Right atrium auricular region (tissue), 2 donors: Measurements from ENCODE around the gene ITGB3. TPM values are rescaled to one million over a fixed set of nuclear protein-coding genes. Genes with fewer than 3 reads are reported as not detected.
A peak's percentile ranks its signal among the peaks of the same experiment; 100 is the strongest.

Experiments
- DNase-seq: peaks from one replicate; pipeline ENCODE4 v3.0.0-alpha.2; 2019; ENCODE audit warnings: low spot score
- H3K27ac ChIP-seq, 2 donors: fragments of 200-600 bp; sonication (generic); 1 replicate in 1 of 2; 2 replicates in 1 of 2; pipeline ENCODE4 v1.5.1; 2016 to 2019
- H3K27me3 ChIP-seq, 2 donors: fragments of 200-600 bp; sonication (generic); one replicate each; pipeline versions ENCODE4 v1.5.1 to v1.6.0; 2017 to 2019
- H3K36me3 ChIP-seq: fragments of 200-600 bp; sonication (generic); one replicate; pipeline ENCODE4 v1.5.1; 2016
- H3K4me1 ChIP-seq, 2 donors: fragments of 200-600 bp; sonication (generic); one replicate each; pipeline versions ENCODE4 v1.5.1 to v1.6.0; 2017 to 2019
- H3K4me3 ChIP-seq, 2 donors: fragments of 200-600 bp; sonication (generic); 1 replicate in 1 of 2; 2 replicates in 1 of 2; pipeline ENCODE4 v1.5.1; 2017 to 2019; ENCODE audit warnings: mild to moderate bottlenecking in 1 of 2, moderate library complexity in 1 of 2
- H3K9me3 ChIP-seq, 2 donors: fragments of 200-600 bp; sonication (generic); one replicate each; pipeline ENCODE4 v1.5.1; 2019
- CTCF ChIP-seq, 2 donors: fragments of 200-600 bp; sonication (generic); IDR thresholded peaks; one replicate each; pipeline ENCODE4 v1.5.1; 2019; ENCODE audit warnings: antibody characterized with exemption in 2 of 2
- total RNA-seq, 2 donors: library from RNA; depleted of rRNA; stranded (reverse); fragments of >200 nt; gene quantifications; one replicate each; pipeline ENCODE4 v1.1.0, GENCODE V29; 2016

Gene ITGB3
- total RNA-seq, 2 donors from 2014 or later, result 3.0 to 13.6 TPM

- no peaks in the 10 kb centered on the region for H3K27me3 ChIP-seq
Observed at GRCh38 chr17:47301161-47301560, 47.5 kb downstream of the ITGB3 start.

DNA sequence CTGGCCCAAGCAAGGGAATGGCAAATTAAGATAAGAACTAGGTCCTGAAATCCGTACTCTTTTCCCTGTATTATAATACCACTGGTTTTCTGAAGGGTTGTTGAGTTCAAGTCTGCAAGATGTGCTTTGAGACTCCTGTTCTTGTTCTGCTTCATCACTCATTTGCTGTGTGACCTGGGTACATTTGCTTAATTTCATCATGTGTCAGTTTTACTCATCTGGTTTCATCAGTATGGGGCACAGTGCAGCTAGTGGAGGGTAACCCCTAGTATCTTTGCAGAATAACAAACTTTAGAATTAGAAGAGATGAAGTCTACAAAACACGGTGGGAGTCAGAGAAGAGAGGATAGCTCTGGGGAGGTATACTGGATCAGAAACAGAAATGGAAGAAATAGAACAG lies 48.2 kb downstream of the ITGB3 start:
- Histone ChIP-seq H3K4me1 (peaks cover 0 to 11% of the 10 kb centered on the region in 2 donors), H3K27ac (no peak overlapping the region), H3K9me3 (no peaks in the 10 kb centered on the region), H3K4me3 (no peak overlapping the region), H3K36me3 (peaks cover 72% of the 10 kb centered on the region), H3K27me3 (no peaks in the 10 kb centered on the region)
- no peak for DNase-seq
- no peak for TF ChIP-seq CTCF (IDR thresholded peaks at IDR 0.05)

More at GRCh38 chr17:47301161-47301560, 47.5 kb downstream of the ITGB3 start:
- H3K27ac ChIP-seq, result no peak overlapping the region
- peaks cover 68% of the 10 kb centered on the region for H3K36me3 ChIP-seq
- DNase-seq, result no peak
- no peaks in the 10 kb centered on the region for H3K9me3 ChIP-seq
- no peak overlapping the region for H3K4me3 ChIP-seq
- TF ChIP-seq CTCF (IDR thresholded peaks at IDR 0.05), result no peak
- H3K4me1 ChIP-seq, result peaks cover 0 to 11% of the 10 kb centered on the region in 2 donors

DNA sequence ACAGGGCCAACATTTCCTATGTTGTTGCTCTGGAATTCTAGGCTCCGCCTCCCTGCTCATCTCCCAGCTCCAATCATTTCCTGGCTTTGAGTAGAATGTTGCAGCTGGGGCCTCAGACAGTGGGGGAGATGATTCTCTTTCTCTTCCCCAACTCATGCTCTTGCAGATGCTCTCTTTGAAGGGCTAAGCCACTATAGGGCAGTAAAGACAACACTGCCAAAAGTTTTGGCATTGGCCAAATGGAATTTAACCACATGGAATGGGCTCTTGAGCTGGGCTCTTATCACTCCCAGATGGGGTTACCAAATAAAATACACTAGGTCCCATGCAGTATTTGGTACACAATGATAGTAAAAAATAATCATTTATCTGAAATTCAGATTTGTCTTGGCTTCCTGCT lies 50.6 kb downstream of the ITGB3 start:
- no peak for TF ChIP-seq CTCF (IDR thresholded peaks at IDR 0.05)
- H3K27ac ChIP-seq, result no peak overlapping the region
- H3K4me3 ChIP-seq, result no peak overlapping the region
- H3K9me3 ChIP-seq, result no peaks in the 10 kb centered on the region
- peaks cover 80% of the 10 kb centered on the region for H3K36me3 ChIP-seq
- no peak for DNase-seq
- H3K4me1 ChIP-seq, result peaks cover 0 to 11% of the 10 kb centered on the region in 2 donors
- H3K27me3 ChIP-seq, result no peaks in the 10 kb centered on the region

- peak overlapping the region in 1 of 2 donors; percentile 45 for H3K27ac ChIP-seq
- H3K36me3 ChIP-seq, result peaks cover 74% of the 10 kb centered on the region
- no peaks in the 10 kb centered on the region for H3K9me3 ChIP-seq
- no peak for TF ChIP-seq CTCF (IDR thresholded peaks at IDR 0.05)
- H3K4me3 ChIP-seq, result no peak overlapping the region
- no peaks in the 10 kb centered on the region for H3K27me3 ChIP-seq
- DNase-seq, result no peak
- peaks cover 0 to 11% of the 10 kb centered on the region in 2 donors for H3K4me1 ChIP-seq
Observed at GRCh38 chr17:47305302-47305923, 51.8 kb downstream of the ITGB3 start.

- no peak overlapping the region for H3K27ac ChIP-seq
- TF ChIP-seq CTCF (IDR thresholded peaks at IDR 0.05), result no peak
Observed at GRCh38 chr17:47310186-47310733, 56.6 kb downstream of the ITGB3 start.

More at GRCh38 chr17:47310186-47310733, 56.6 kb downstream of the ITGB3 start:
- no peak for DNase-seq
- H3K9me3 ChIP-seq, result no peaks in the 10 kb centered on the region
- H3K4me1 ChIP-seq, result peaks cover 0 to 11% of the 10 kb centered on the region in 2 donors
- no peak overlapping the region for H3K4me3 ChIP-seq
- H3K36me3 ChIP-seq, result peaks cover 45% of the 10 kb centered on the region
- no peaks in the 10 kb centered on the region for H3K27me3 ChIP-seq
